Measurements from ENCODE around the gene ANKRD52.

DNA sequence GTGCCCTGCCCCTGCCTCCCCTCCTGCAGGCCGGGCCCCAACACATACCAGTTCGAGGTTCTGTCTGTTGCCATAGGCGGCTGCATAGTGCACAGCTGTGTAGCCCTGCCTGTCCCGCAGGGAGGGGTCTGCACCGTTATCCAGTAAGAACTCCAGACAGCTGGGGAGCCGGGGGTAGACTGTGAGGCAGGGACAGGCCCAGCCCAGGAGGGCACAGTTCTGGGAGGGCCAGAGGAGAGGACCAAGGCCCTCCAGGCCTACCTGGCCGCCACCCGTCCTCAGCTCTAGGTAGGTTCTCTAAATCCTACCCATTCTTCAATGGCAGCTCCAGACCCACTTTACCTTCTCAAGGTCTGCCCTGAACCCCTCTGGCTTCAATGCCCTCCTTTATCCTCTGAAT, 9.5 kb downstream of the ANKRD52 start:
- TF ChIP-seq POLR2A (IDR thresholded peaks at IDR 0.05) (no peak), CTCF (IDR thresholded peaks at IDR 0.05 in 4 of 5, conservative IDR thresholded peaks at IDR 0.05 in 1 of 5) (no peak)

All from gastrocnemius medialis (tissue), 4 donors.